Measurements from ENCODE around the gene CD300LD.

DNA sequence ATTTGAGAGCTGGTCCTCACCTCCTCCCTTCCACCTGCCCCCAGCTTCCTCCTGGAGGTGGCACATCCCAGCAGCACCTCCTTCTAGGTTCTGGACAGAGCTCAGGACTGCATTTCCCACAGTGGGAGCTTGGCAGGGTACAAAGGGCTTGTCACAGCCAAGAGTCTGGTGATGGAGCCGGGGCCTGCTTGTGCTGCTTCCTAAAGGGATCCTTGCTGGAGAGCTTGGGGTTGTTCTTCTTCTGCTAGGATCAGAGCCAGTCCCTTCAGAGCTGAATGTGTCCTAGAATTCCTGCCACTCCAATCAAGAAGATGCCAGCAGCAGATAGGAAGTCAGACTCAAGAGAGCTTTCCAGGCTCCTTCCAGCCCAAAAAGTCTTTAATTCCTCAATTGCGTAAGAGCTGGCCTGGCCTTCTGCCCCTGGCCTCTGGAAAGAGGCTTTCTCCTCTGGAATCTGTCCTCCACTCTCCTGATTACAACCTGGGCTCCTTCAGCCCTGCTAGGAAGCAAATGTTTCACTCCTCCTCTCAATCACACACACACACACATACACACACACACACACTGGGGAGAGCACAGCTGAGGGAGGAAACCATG is 27.1 kb upstream of the CD300LD start:
- TF ChIP-seq, protein P1, sequence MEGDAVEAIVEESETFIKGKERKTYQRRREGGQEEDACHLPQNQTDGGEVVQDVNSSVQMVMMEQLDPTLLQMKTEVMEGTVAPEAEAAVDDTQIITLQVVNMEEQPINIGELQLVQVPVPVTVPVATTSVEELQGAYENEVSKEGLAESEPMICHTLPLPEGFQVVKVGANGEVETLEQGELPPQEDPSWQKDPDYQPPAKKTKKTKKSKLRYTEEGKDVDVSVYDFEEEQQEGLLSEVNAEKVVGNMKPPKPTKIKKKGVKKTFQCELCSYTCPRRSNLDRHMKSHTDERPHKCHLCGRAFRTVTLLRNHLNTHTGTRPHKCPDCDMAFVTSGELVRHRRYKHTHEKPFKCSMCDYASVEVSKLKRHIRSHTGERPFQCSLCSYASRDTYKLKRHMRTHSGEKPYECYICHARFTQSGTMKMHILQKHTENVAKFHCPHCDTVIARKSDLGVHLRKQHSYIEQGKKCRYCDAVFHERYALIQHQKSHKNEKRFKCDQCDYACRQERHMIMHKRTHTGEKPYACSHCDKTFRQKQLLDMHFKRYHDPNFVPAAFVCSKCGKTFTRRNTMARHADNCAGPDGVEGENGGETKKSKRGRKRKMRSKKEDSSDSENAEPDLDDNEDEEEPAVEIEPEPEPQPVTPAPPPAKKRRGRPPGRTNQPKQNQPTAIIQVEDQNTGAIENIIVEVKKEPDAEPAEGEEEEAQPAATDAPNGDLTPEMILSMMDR (IDR thresholded peaks at IDR 0.05): no peak
- TF ChIP-seq POLR2A (IDR thresholded peaks at IDR 0.05): no peak

Data from Peyer's patch (tissue), 4 donors.